Measurements from ENCODE around the gene BOC. TPM values are rescaled to one million over a fixed set of nuclear protein-coding genes. Genes with fewer than 3 reads are reported as not detected.

The BOC gene
- polyA plus RNA-seq, 1 donor from 2014 or later: 0.53 TPM

DNA sequence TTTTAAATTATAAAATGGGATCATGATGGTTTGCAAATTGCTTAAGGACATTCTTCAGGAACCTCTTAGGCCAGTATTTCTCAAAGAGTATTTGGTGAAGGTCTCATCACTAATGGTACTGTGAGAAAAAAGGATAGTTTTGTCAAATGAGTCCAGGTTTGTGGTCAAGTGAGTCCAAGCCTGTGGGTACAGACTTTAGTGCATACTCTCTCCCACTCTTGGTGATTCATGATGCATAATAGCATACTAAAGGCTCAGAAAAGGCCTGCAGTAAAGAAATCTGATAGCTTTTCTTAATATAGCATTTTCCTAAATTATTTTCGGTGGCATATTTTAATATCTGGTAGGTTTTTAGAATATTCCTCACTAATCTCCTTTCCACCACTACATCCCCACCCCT is 20.0 kb downstream of the BOC start:
- Histone ChIP-seq H3K79me2 (replicated peaks; ENCODE audit: insufficient read depth, low read length) (peaks cover 75% of the 10 kb centered on the region), H4K20me1 (ENCODE audit: insufficient read depth) (no peaks in the 10 kb centered on the region), H2AFZ (ENCODE audit: low read depth, low read length) (no peak overlapping the region), H3K9me2 (ENCODE audit: insufficient read depth, low read length) (no peaks in the 10 kb centered on the region), H3K9ac (ENCODE audit: low read length) (no peak overlapping the region), H3F3A (ENCODE audit: insufficient read depth, low read length, poor library complexity, severe bottlenecking) (no peaks in the 10 kb centered on the region), H3K27me3 (ENCODE audit: insufficient read depth, low read depth, low read length) (no peaks in the 10 kb centered on the region), H3K4me3 (ENCODE audit: low read length) (no peak overlapping the region), H3K27ac (ENCODE audit: low read length) (no peak overlapping the region), H3K9me3 (ENCODE audit: low read length) (no peaks in the 10 kb centered on the region), H3K36me3 (ENCODE audit: insufficient read depth, low read length) (no peaks in the 10 kb centered on the region), H3K4me2 (ENCODE audit: low read length) (no peak overlapping the region)
- TF ChIP-seq SMC3 (conservative IDR thresholded peaks at IDR 0.05; ENCODE audit: poor library complexity): no peak
- no peak for TF ChIP-seq RAD21 (conservative IDR thresholded peaks at IDR 0.05)
- TF ChIP-seq, protein P1, sequence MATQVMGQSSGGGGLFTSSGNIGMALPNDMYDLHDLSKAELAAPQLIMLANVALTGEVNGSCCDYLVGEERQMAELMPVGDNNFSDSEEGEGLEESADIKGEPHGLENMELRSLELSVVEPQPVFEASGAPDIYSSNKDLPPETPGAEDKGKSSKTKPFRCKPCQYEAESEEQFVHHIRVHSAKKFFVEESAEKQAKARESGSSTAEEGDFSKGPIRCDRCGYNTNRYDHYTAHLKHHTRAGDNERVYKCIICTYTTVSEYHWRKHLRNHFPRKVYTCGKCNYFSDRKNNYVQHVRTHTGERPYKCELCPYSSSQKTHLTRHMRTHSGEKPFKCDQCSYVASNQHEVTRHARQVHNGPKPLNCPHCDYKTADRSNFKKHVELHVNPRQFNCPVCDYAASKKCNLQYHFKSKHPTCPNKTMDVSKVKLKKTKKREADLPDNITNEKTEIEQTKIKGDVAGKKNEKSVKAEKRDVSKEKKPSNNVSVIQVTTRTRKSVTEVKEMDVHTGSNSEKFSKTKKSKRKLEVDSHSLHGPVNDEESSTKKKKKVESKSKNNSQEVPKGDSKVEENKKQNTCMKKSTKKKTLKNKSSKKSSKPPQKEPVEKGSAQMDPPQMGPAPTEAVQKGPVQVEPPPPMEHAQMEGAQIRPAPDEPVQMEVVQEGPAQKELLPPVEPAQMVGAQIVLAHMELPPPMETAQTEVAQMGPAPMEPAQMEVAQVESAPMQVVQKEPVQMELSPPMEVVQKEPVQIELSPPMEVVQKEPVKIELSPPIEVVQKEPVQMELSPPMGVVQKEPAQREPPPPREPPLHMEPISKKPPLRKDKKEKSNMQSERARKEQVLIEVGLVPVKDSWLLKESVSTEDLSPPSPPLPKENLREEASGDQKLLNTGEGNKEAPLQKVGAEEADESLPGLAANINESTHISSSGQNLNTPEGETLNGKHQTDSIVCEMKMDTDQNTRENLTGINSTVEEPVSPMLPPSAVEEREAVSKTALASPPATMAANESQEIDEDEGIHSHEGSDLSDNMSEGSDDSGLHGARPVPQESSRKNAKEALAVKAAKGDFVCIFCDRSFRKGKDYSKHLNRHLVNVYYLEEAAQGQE (IDR thresholded peaks at IDR 0.05; ENCODE audit: borderline replicate concordance): no peak
- TF ChIP-seq POLR2AphosphoS5 (IDR thresholded peaks at IDR 0.05): no peak
- no peak for TF ChIP-seq EP300 (conservative IDR thresholded peaks at IDR 0.05; ENCODE audit: poor library complexity, severe bottlenecking)
- TF ChIP-seq TAF1 (IDR thresholded peaks at IDR 0.05; ENCODE audit: low read depth): no peak
- no peak for TF ChIP-seq MXI1 (conservative IDR thresholded peaks at IDR 0.05; ENCODE audit: poor library complexity, severe bottlenecking)
- TF ChIP-seq EZH2 (IDR thresholded peaks at IDR 0.05; ENCODE audit: borderline replicate concordance, insufficient read depth, low read length, poor library complexity, severe bottlenecking): no peak

DNA sequence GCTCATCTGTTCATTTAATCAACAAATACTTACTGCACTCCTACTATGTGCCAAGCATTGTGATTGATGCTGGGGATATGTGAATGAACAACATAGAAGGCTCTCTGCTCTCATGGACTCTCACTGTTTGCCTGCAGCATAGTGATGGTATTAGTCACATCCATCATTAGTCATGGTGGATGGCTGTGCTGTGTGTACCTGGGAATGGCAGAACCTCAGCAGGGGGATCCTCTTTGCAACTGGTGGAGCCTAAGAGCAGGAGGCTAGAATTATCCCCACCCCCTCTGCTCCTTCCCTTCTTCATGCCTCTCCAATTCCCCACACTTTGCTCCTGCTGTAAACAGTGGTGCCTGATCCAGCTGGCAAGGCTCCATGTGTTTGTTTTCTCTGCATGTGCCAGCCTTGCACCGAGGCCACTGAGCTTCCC is 20.5 kb downstream of the BOC start:
- H3K4me2 ChIP-seq (ENCODE audit: low read length): no peak overlapping the region
- H3K27ac ChIP-seq (ENCODE audit: low read length): no peak overlapping the region
- TF ChIP-seq POLR2AphosphoS5 (IDR thresholded peaks at IDR 0.05) (no peak), SMC3 (conservative IDR thresholded peaks at IDR 0.05; ENCODE audit: poor library complexity) (no peak), MXI1 (conservative IDR thresholded peaks at IDR 0.05; ENCODE audit: poor library complexity, severe bottlenecking) (no peak), RAD21 (conservative IDR thresholded peaks at IDR 0.05) (no peak), EP300 (conservative IDR thresholded peaks at IDR 0.05; ENCODE audit: poor library complexity, severe bottlenecking) (no peak), TAF1 (IDR thresholded peaks at IDR 0.05; ENCODE audit: low read depth) (no peak), EZH2 (IDR thresholded peaks at IDR 0.05; ENCODE audit: borderline replicate concordance, insufficient read depth, low read length, poor library complexity, severe bottlenecking) (no peak)
- TF ChIP-seq, protein P1 (IDR thresholded peaks at IDR 0.05; ENCODE audit: borderline replicate concordance): no peak
- TF ChIP-seq, protein P2, sequence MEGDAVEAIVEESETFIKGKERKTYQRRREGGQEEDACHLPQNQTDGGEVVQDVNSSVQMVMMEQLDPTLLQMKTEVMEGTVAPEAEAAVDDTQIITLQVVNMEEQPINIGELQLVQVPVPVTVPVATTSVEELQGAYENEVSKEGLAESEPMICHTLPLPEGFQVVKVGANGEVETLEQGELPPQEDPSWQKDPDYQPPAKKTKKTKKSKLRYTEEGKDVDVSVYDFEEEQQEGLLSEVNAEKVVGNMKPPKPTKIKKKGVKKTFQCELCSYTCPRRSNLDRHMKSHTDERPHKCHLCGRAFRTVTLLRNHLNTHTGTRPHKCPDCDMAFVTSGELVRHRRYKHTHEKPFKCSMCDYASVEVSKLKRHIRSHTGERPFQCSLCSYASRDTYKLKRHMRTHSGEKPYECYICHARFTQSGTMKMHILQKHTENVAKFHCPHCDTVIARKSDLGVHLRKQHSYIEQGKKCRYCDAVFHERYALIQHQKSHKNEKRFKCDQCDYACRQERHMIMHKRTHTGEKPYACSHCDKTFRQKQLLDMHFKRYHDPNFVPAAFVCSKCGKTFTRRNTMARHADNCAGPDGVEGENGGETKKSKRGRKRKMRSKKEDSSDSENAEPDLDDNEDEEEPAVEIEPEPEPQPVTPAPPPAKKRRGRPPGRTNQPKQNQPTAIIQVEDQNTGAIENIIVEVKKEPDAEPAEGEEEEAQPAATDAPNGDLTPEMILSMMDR (IDR thresholded peaks at IDR 0.05; ENCODE audit: poor library complexity, severe bottlenecking): no peak
- H3K4me3 ChIP-seq (ENCODE audit: low read length): no peak overlapping the region
- H2AFZ ChIP-seq (ENCODE audit: low read depth, low read length): no peak overlapping the region
- H3K36me3 ChIP-seq (ENCODE audit: insufficient read depth, low read length): no peaks in the 10 kb centered on the region
- peaks cover 72% of the 10 kb centered on the region for H3K79me2 ChIP-seq (replicated peaks; ENCODE audit: insufficient read depth, low read length)
- no peaks in the 10 kb centered on the region for H3K9me3 ChIP-seq (ENCODE audit: low read length)
- no peaks in the 10 kb centered on the region for H3K9me2 ChIP-seq (ENCODE audit: insufficient read depth, low read length)
- no peak overlapping the region for H3K9ac ChIP-seq (ENCODE audit: low read length)
- no peaks in the 10 kb centered on the region for H4K20me1 ChIP-seq (ENCODE audit: insufficient read depth)
- H3K27me3 ChIP-seq (ENCODE audit: insufficient read depth, low read depth, low read length): no peaks in the 10 kb centered on the region
- no peaks in the 10 kb centered on the region for H3F3A ChIP-seq (ENCODE audit: insufficient read depth, low read length, poor library complexity, severe bottlenecking)

All from neural cell (in vitro differentiated cells).